ENCODE measurements around the gene PIK3R3.
A peak's percentile ranks its signal among the peaks of the same experiment; 100 is the strongest.
"Not testable (repeated sequence)": the region's sequence is repeated elsewhere in the genome, so short reads cannot be mapped to it uniquely, and the experiment has no call there.

PIK3R3 gene

DNA sequence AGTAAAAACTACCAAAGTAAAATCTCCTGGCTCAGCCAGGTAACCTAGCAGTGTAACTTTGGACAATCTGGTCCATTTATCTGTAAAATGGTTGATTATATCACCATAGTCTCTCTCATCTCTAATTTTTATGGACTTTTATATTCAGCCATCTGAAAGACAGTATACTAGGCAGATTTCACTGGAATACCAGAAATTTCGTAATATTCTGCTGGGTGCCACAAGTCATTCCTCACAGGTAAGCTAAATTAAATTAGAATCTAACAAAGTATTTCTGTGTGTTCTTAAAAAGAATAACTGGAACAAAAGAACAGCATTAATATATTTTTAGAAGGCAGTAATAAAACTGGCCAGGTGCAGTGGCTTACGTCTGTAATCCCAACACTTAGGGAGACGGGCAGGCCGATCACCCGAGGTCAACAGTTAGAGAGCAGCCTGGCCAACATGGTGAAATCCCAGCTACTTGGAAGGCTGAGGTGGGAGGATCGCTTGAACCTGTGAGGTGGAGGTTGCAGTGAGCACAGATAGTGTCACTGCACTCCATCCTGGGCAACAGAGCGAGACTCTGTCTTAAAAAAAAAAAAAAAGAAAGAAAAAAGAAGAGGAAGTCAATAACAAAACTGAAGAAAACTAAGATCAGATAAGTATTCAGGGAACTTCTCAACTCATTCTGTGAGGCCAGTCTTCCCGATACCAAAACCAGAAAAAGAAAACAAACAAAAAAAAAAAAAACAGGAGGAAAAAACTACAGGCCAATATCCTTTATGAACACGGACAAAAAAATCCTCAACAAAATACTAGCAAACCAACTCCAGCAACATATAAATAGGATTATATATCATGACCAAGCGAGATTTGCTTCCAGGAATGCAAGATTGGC, 35.9 kb downstream of the PIK3R3 start:
- ATAC-seq: no peak
- H3K9me3 Mint-ChIP-seq: peaks cover 5% of the 10 kb centered on the region

DNA sequence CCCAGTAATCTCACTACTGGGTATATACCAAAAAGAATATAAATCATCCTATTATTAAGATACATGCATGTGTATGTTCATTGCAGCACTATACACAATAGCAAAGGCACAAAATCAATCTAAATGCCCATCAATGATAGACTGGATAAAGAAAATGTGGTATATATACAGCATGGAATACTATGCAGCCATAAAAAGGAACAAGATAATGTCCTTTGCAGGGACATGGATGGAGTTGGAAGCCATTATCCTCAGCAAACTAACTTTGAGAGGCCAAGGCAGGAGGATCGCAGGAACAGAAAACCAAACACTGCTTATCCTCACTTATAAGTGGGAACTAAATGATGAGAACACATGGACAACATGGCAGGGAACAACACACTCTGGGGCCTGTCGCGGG, 37.3 kb downstream of the PIK3R3 start:
- peaks cover 16% of the 10 kb centered on the region for H3K4me1 Mint-ChIP-seq
- not testable (repeated sequence) for DNase-seq (ENCODE audit: low spot score in 2 of 2); H3K27ac Mint-ChIP-seq; H3K9me3 Mint-ChIP-seq; H3K36me3 Mint-ChIP-seq; H3K4me3 Mint-ChIP-seq; ATAC-seq

More for the DNA sequence above, 35.9 kb downstream of the PIK3R3 start:
- no peaks in the 10 kb centered on the region for H3K36me3 Mint-ChIP-seq
- H3K27ac Mint-ChIP-seq: no peak overlapping the region
- no peak overlapping the region for H3K4me3 Mint-ChIP-seq
- DNase-seq (ENCODE audit: low spot score in 2 of 2): no peak
- H3K4me1 Mint-ChIP-seq: peaks cover 16% of the 10 kb centered on the region

DNA sequence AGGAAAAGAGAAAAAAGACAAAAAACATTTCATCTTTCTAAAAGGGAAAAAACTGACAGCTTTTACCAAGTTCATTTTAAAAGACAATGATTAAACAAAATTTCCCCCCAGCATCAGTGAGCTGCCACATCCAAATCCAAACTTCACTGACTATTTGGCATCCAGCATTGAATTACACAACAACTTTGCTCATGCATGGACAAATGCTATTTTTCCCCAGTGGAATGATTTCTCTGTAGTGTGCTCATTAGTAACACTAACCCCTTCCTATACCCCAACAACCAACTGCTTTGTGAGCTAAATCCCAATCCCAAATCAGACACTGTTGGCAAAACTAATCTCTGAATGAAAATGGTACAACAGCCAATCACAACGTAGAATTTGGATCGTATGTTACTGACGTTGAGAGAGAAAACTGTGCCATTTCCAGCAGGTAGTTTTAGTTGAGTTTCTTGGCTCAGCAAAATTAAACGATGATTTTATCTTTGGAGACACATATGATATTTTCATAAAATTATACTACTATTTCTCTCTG, 37.9 kb downstream of the PIK3R3 start:
- no peak overlapping the region for H3K27ac Mint-ChIP-seq
- no peak for DNase-seq (ENCODE audit: low spot score in 2 of 2)
- H3K36me3 Mint-ChIP-seq: no peaks in the 10 kb centered on the region
- H3K9me3 Mint-ChIP-seq: peaks cover 4% of the 10 kb centered on the region
- no peak for ATAC-seq
- H3K4me1 Mint-ChIP-seq: peaks cover 16% of the 10 kb centered on the region
- no peak overlapping the region for H3K4me3 Mint-ChIP-seq

DNA sequence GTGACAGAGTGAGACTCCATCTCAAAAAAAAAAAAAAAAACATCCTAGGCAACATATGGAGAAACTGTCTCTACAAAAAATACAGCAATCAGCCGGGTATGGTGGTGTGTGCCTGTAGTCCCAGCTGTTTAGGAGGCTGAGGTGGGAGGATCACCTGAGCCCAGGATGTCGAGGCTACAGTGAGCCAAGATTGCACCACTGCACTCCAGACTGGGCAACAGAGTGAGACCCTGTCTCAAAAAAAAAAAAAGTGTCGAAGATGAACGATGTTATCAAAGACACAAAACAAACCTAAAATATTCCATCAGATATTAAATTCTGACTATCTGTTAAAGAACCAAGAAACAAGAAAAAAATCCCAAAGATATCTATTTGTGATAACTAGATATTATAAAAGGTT, 38.6 kb downstream of the PIK3R3 start:
- not testable (repeated sequence) for H3K4me3 Mint-ChIP-seq; H3K27ac Mint-ChIP-seq; DNase-seq (ENCODE audit: low spot score in 2 of 2); ATAC-seq; H3K36me3 Mint-ChIP-seq; H3K9me3 Mint-ChIP-seq
- peaks cover 16% of the 10 kb centered on the region for H3K4me1 Mint-ChIP-seq

GRCh38 chr1:46087891-46088290, 44.5 kb downstream of the PIK3R3 start:
- DNase-seq (ENCODE audit: low spot score in 2 of 2) (no peak), ATAC-seq (no peak)
- H3K36me3 Mint-ChIP-seq: no peaks in the 10 kb centered on the region
- no peak overlapping the region for H3K4me3 Mint-ChIP-seq
- H3K9me3 Mint-ChIP-seq: no peaks in the 10 kb centered on the region
- no peaks in the 10 kb centered on the region for H3K4me1 Mint-ChIP-seq
- H3K27ac Mint-ChIP-seq: no peak overlapping the region

- Mint-ChIP-seq H3K9me3 (no peaks in the 10 kb centered on the region), H3K27ac (no peak overlapping the region)
Observed at GRCh38 chr1:46086576-46086975, 45.9 kb downstream of the PIK3R3 start.

DNA sequence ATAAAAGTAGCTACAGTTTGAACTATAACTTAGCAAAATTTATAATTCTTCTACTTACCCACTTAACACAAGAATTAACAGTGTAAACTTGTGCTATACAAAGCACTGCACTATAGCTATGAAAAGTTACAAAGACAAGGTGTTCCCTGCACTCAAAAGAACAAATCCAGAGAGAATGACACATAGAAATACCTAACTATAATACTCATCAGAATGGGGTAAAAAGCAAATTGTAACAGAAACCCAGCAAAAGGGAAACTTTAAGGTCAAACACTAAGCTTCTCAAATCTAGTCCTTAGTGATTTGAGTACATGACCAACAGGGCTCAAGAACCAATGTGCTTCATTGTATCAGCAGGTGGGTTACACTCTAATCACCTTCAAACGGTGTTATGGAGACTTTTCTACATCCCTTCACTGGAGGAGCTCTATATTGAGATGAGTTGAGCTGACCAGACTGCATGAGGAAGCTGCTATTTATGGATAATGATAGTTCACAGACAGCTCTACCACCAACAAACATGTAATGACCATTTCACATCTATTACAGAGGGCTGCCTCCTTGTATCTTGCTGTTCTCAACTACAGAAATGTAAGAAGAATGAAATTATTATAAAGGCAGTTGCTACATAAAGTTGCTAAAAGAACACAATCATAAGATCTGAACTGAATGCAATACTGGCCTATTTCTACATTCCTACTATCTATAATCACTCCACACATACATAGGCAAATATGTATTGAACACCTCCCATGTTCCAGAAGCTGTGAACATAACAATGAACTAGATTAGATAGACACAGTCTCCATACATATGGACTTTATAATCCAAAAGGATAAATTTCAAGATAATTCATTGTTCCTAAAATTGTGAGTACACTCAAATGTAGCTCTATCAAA, 47.6 kb downstream of the PIK3R3 start:
- no peak for DNase-seq (ENCODE audit: low spot score in 2 of 2)
- no peak overlapping the region for H3K27ac Mint-ChIP-seq
- H3K36me3 Mint-ChIP-seq: no peaks in the 10 kb centered on the region
- H3K4me1 Mint-ChIP-seq: no peaks in the 10 kb centered on the region
- ATAC-seq: no peak
- no peaks in the 10 kb centered on the region for H3K9me3 Mint-ChIP-seq
- no peak overlapping the region for H3K4me3 Mint-ChIP-seq

More at GRCh38 chr1:46086576-46086975, 45.9 kb downstream of the PIK3R3 start:
- no peaks in the 10 kb centered on the region for H3K36me3 Mint-ChIP-seq
- ATAC-seq (no peak), DNase-seq (ENCODE audit: low spot score in 2 of 2) (no peak)
- H3K4me3 Mint-ChIP-seq: no peak overlapping the region
- no peaks in the 10 kb centered on the region for H3K4me1 Mint-ChIP-seq

GRCh38 chr1:46083579-46083978, 48.9 kb downstream of the PIK3R3 start:
- ATAC-seq: no peak
- H3K9me3 Mint-ChIP-seq: no peaks in the 10 kb centered on the region
- no peak for DNase-seq (ENCODE audit: low spot score in 2 of 2)

DNA sequence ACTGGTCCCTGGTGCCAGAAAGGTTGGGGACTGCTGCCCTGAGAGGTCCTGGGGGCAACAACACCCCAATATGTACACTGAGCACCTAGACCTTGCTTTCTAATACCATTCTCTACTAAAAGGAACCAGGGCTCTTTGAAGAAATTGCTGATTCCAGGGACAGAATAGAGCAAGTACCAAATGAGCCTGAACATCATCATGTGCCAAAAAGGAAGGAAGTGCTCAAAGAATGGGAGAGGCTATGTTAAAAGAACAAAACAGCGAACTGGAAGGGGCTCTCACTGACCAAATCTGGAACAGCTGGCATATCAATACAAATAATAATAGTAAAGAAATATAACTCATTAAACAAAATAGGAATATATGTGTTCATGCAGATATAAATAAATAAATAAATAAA, 50.8 kb downstream of the PIK3R3 start:
- no peak overlapping the region for H3K27ac Mint-ChIP-seq
- DNase-seq (ENCODE audit: low spot score in 2 of 2) (no peak), ATAC-seq (no peak)
- no peaks in the 10 kb centered on the region for H3K4me1 Mint-ChIP-seq
- no peak overlapping the region for H3K4me3 Mint-ChIP-seq
- H3K9me3 Mint-ChIP-seq: no peaks in the 10 kb centered on the region
- no peaks in the 10 kb centered on the region for H3K36me3 Mint-ChIP-seq

More at GRCh38 chr1:46083579-46083978, 48.9 kb downstream of the PIK3R3 start:
- no peak overlapping the region for H3K4me3 Mint-ChIP-seq
- H3K36me3 Mint-ChIP-seq: no peaks in the 10 kb centered on the region
- no peak overlapping the region for H3K27ac Mint-ChIP-seq
- H3K4me1 Mint-ChIP-seq: no peaks in the 10 kb centered on the region

DNA sequence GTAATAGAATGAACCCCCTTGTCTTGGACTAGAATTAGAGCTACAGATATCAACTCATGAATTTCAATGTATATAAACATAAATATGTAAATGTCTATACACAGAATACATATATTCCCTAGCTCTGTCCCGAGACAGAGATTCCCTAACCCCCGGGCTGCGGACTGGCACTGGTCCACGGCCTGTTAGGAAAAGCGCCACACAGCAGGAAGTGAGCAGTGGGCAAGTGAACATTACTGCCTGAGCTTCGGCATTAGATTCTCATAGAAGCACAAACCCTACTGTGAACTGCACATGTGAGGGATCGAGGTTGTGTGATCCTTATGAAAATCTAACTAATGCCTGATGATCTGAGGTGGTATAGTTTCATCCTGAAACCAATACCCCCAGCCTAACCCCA, 51.2 kb downstream of the PIK3R3 start:
- Mint-ChIP-seq H3K4me1 (no peaks in the 10 kb centered on the region), H3K4me3 (no peak overlapping the region), H3K27ac (no peak overlapping the region), H3K36me3 (no peaks in the 10 kb centered on the region), H3K9me3 (no peaks in the 10 kb centered on the region)
- no peak for DNase-seq (ENCODE audit: low spot score in 2 of 2)
- no peak for ATAC-seq

- ATAC-seq (no peak), DNase-seq (ENCODE audit: low spot score in 2 of 2) (no peak)
- Mint-ChIP-seq H3K4me1 (no peaks in the 10 kb centered on the region), H3K27ac (no peak overlapping the region), H3K9me3 (no peaks in the 10 kb centered on the region), H3K4me3 (no peak overlapping the region), H3K36me3 (no peaks in the 10 kb centered on the region)
Observed at GRCh38 chr1:46080257-46080656, 52.2 kb downstream of the PIK3R3 start.

GRCh38 chr1:46077644-46078043, 54.8 kb downstream of the PIK3R3 start:
- Mint-ChIP-seq H3K9me3 (no peaks in the 10 kb centered on the region), H3K4me1 (no peaks in the 10 kb centered on the region), H3K36me3 (no peaks in the 10 kb centered on the region), H3K27ac (no peak overlapping the region), H3K4me3 (no peak overlapping the region)
- ATAC-seq (no peak), DNase-seq (ENCODE audit: low spot score in 2 of 2) (no peak)

DNA sequence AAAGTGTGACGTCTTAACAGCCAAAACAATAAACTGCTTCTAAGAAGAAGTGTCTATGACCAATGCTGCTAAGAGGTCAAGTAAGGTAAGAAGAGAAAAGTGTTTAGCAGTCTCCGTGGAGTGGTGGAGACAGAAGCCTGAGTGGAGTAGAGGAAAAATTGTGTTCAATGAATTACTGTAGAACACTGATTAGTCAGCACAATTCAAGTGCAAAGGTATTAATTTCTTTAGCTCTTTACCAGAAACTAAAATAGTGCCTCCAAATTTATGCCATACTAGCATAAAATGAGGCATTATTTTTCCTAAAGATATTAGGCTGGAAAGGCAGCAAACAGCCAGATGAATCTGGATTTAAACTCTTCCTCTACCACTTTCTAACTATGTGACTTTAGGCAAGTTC, 56.1 kb downstream of the PIK3R3 start:
- no peaks in the 10 kb centered on the region for H3K9me3 Mint-ChIP-seq
- DNase-seq (ENCODE audit: low spot score in 2 of 2) (no peak), ATAC-seq (no peak)
- H3K27ac Mint-ChIP-seq: no peak overlapping the region
- no peaks in the 10 kb centered on the region for H3K36me3 Mint-ChIP-seq
- H3K4me1 Mint-ChIP-seq: no peaks in the 10 kb centered on the region
- H3K4me3 Mint-ChIP-seq: no peak overlapping the region

DNA sequence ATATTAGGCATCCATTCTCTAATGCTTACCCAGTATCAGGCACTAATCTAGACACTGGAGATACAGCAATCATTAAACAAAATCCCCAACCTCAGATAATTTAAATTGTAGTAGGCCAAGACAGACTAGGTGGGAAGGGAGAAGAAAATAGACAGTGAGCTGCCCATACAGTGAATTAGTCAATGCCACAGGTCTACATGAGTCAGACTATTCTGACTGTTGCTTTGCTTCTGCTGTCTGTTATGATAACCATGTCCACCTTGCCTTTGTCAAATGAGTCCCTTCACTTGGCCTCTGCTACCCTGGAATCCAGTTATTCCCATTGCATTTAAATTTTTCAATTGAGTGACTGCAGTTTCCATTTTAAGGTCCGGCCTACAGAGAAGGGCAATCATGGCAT, 59.5 kb downstream of the PIK3R3 start:
- H3K36me3 Mint-ChIP-seq: no peaks in the 10 kb centered on the region
- H3K27ac Mint-ChIP-seq: no peak overlapping the region
- ATAC-seq (peak; percentile 82), DNase-seq (ENCODE audit: low spot score in 2 of 2) (no peak)
- no peak overlapping the region for H3K4me3 Mint-ChIP-seq
- H3K9me3 Mint-ChIP-seq: no peaks in the 10 kb centered on the region
- H3K4me1 Mint-ChIP-seq: no peaks in the 10 kb centered on the region

DNA sequence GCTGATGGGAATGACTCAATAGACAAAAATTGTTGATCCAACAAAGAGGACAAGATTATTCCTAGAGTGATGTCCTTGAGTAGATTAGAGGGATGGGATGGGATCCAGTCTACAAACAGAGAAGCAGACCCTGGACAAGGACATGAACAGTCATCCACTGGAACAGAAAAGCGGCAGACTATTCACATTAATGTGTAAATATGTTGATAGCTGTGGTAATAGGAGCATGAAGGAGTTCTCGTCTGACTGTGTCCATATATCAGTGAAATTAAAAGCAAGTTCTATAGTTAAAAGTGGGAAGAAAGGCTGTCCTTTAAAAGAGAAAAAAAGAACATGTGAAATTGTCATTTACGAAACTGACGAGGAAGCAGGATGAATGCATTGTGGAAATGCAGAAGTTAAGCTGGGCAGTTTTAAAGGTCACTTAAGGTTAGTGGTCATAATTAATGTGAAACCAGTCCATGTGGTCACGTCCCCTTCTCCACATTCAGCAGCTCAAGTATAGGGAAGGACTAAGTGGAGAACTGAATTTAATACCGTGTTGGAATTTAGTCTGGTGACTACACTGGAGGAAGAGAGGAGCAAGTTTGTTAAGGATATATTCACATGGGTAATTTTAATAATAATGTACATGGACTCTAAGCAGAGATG, 62.1 kb downstream of the PIK3R3 start:
- H3K4me3 Mint-ChIP-seq: no peak overlapping the region
- ATAC-seq (no peak), DNase-seq (ENCODE audit: low spot score in 2 of 2) (no peak)
- no peaks in the 10 kb centered on the region for H3K9me3 Mint-ChIP-seq
- H3K27ac Mint-ChIP-seq: no peak overlapping the region
- peaks cover 3% of the 10 kb centered on the region for H3K4me1 Mint-ChIP-seq
- H3K36me3 Mint-ChIP-seq: no peaks in the 10 kb centered on the region

Data from stimulated activated effector memory CD8-positive, alpha-beta T cell treated with anti-CD3 and anti-CD28 coated beads, Interleukin-12 subunit alpha, Interleukin-12 subunit beta, amount 100 ng/mL, for 72 hours (primary cell).